ENCODE results near the gene TMEM115.

DNA sequence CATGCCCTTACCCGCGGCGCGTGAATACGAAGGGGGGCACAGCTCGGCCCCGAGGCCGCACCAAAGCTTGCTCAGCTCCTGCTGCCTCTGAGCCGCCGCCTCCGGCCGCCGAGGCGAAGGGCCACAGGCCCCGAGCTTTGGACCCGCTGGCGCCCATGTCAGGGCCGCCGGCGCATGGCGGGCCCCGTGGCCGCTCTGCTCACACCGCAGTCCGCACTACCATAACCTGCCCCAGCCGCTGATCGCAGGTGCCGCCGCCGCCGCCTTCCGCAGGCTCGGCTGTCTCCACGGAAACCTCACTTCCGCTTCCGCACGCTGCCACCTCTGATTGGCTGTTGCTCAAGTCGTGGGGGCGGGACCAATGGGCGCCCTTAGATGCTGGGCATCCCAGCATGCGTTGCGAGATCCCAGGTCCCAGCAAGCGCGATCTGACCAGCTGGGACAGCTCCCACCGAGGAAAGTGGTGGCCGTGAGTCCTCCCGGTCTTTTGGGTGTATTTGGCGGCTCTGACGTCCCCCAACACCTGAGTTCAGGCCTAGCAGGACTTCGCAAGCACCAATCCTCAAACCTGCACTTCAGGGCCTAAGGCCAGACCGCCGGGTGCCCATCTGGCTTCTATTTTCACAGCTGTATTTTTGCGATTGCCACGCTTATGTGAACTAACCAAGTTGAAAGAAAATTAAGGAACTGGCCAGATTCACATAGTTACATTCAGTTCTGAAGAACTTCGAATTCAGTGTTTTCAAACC, 31.2 kb downstream of the TMEM115 start, which contains the start of gene TUSC2:
- TF ChIP-seq TSC22D2 (CRISPR knock-in tag; IDR thresholded peaks at IDR 0.05; ENCODE audit: borderline replicate concordance) (no peak), MAZ (IDR thresholded peaks at IDR 0.05; ENCODE audit: borderline replicate concordance, low read depth, low read length) (no peak), MAZ (CRISPR knock-in tag; IDR thresholded peaks at IDR 0.05; ENCODE audit: low read depth) (peak; percentile 75), GATAD1 (CRISPR knock-in tag; IDR thresholded peaks at IDR 0.05) (peak; percentile 97)
- TF ChIP-seq, protein P1, sequence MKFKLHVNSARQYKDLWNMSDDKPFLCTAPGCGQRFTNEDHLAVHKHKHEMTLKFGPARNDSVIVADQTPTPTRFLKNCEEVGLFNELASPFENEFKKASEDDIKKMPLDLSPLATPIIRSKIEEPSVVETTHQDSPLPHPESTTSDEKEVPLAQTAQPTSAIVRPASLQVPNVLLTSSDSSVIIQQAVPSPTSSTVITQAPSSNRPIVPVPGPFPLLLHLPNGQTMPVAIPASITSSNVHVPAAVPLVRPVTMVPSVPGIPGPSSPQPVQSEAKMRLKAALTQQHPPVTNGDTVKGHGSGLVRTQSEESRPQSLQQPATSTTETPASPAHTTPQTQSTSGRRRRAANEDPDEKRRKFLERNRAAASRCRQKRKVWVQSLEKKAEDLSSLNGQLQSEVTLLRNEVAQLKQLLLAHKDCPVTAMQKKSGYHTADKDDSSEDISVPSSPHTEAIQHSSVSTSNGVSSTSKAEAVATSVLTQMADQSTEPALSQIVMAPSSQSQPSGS (CRISPR knock-in tag; IDR thresholded peaks at IDR 0.05) = peak; percentile 39; the same call in 1 of the 2 replicates

Data from HepG2 (cell line).